ENCODE results near the gene RBM23. TPM values are rescaled to one million over a fixed set of nuclear protein-coding genes. Genes with fewer than 3 reads are reported as not detected.

The RBM23 gene
- total RNA-seq, 1 experiment from 2014 or later = 105 TPM

- DNase-seq (ENCODE audit: low read depth) = no peak
Observed at GRCh38 chr14:22844221-22845102, 74.5 kb downstream of the RBM23 start.

Other genes starting within 250 kb of the RBM23 start
- gene OXA1L, start 152.5 kb downstream of the RBM23 start, total RNA-seq (2014; rRNA removed; shearing (Covaris generic)) = 89.7 and 96.9 TPM in 2 replicates
- gene SLC7A7, start 103.7 kb downstream of the RBM23 start, total RNA-seq (2014; rRNA removed; shearing (Covaris generic)) = 0.51 and 1.8 TPM in 2 replicates
- 174 and 223 TPM in 2 replicates for gene MRPL52, start 89.3 kb downstream of the RBM23 start, total RNA-seq (2014; rRNA removed; shearing (Covaris generic))
- 158 and 176 TPM in 2 replicates for gene MMP14, start 82.6 kb downstream of the RBM23 start, total RNA-seq (2014; rRNA removed; shearing (Covaris generic))
- 17.3 and 21.1 TPM in 2 replicates for gene LRP10, start 47.4 kb downstream of the RBM23 start, total RNA-seq (2014; rRNA removed; shearing (Covaris generic))
- gene REM2, start 35.9 kb downstream of the RBM23 start, total RNA-seq (2014; rRNA removed; shearing (Covaris generic)) = 0.74 TPM in 1 of 2 replicates, not detected in the other
- gene PRMT5, start 10.2 kb upstream of the RBM23 start, total RNA-seq (2014; rRNA removed; shearing (Covaris generic)) = 150 and 184 TPM in 2 replicates
- gene HAUS4, start 37.9 kb upstream of the RBM23 start, total RNA-seq (2014; rRNA removed; shearing (Covaris generic)) = 31.0 and 42.7 TPM in 2 replicates
- gene AJUBA, start 63.4 kb upstream of the RBM23 start, total RNA-seq (2014; rRNA removed; shearing (Covaris generic)) = 70.2 and 94.8 TPM in 2 replicates
- gene C14orf93, start 91.0 kb upstream of the RBM23 start, total RNA-seq (2014; rRNA removed; shearing (Covaris generic)) = 4.6 and 7.8 TPM in 2 replicates
- 476 and 523 TPM in 2 replicates for gene PSMB5, start 115.8 kb upstream of the RBM23 start, total RNA-seq (2014; rRNA removed; shearing (Covaris generic))
- gene PSMB11, start 123.1 kb upstream of the RBM23 start, total RNA-seq (2014; rRNA removed; shearing (Covaris generic)) = not detected in 2 replicates
- 4.2 and 5.5 TPM in 2 replicates for gene CDH24, start 138.4 kb upstream of the RBM23 start, total RNA-seq (2014; rRNA removed; shearing (Covaris generic))
- gene ACIN1, start 176.0 kb upstream of the RBM23 start, total RNA-seq (2014; rRNA removed; shearing (Covaris generic)) = 62.3 and 79.3 TPM in 2 replicates
- gene C14orf119, start 176.4 kb upstream of the RBM23 start, total RNA-seq (2014; rRNA removed; shearing (Covaris generic)) = 66.5 and 80.1 TPM in 2 replicates
- not detected in 2 replicates for gene CIROP, start 185.8 kb upstream of the RBM23 start, total RNA-seq (2014; rRNA removed; shearing (Covaris generic))
- not detected in 2 replicates for gene CEBPE, start 200.1 kb upstream of the RBM23 start, total RNA-seq (2014; rRNA removed; shearing (Covaris generic))